ENCODE measurements around the gene ZNF490.

The ZNF490 gene

DNA sequence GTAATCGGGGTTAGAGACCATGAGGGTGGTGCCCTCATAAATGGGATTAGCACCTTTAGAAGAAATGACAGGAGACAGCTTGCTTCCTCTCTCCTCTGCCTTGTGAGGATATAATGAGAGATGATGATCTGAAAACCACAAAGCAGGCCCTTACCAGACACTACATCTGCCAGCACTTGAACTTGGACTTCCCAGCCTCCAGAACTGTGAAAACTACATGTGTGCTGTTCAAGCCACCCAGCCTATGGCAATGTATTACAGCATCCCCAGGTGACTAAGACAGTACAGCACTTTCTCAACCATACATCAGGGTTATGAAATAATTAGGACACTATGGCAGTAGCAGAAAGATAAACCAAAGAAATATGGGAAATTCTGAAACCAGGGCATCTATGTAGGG lies 66.8 kb downstream of the ZNF490 start:
- DNase-seq (ENCODE audit: low read depth): peak; percentile 78
